Gastroesophageal sphincter (tissue), 3 donors: ENCODE measurements around the gene MCHR2.

ENCODE experiments used
- POLR2A ChIP-seq, 2 donors: fragments of 450-650 bp; IDR thresholded peaks; one replicate each; pipeline ENCODE4 v1.6.1; 2017; ENCODE audit warnings: antibody characterized with exemption in 2 of 2, mild to moderate bottlenecking in 2 of 2, moderate library complexity in 1 of 2
- TF ChIP-seq, protein P1 (sequence below), 4 experiments: fragments of 200-600 bp in 2 of 4; fragments of 450-650 bp in 2 of 4; sonication (generic) in 1 of 4; IDR thresholded peaks; one replicate each; pipeline ENCODE4 v1.5.1; 2017 to 2019; ENCODE audit warnings: antibody characterized with exemption in 4 of 4, mild to moderate bottlenecking in 2 of 4, moderate library complexity in 2 of 4

DNA sequence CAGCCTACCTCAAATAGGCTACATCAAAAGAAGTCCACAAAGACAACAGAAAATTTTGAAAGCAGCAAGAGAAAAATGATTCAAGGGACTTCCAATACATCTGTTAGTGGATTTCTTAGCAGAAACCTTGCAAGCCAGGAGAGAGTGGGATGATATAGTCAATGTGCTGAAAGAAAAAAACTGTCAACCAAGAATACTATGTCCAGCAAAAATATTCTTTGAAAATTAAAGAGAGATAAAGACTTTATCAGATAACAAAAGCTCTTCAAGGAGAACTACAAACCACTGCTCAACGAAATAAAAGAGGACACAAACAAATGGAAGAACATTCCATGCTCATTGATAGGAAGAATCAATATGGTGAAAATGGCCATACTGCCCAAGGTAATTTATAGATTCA is 34.0 kb downstream of the MCHR2 start:
- TF ChIP-seq, protein P1, sequence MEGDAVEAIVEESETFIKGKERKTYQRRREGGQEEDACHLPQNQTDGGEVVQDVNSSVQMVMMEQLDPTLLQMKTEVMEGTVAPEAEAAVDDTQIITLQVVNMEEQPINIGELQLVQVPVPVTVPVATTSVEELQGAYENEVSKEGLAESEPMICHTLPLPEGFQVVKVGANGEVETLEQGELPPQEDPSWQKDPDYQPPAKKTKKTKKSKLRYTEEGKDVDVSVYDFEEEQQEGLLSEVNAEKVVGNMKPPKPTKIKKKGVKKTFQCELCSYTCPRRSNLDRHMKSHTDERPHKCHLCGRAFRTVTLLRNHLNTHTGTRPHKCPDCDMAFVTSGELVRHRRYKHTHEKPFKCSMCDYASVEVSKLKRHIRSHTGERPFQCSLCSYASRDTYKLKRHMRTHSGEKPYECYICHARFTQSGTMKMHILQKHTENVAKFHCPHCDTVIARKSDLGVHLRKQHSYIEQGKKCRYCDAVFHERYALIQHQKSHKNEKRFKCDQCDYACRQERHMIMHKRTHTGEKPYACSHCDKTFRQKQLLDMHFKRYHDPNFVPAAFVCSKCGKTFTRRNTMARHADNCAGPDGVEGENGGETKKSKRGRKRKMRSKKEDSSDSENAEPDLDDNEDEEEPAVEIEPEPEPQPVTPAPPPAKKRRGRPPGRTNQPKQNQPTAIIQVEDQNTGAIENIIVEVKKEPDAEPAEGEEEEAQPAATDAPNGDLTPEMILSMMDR (IDR thresholded peaks at IDR 0.05), result no peak
- no peak for TF ChIP-seq POLR2A (IDR thresholded peaks at IDR 0.05)
